ENCODE data around the gene C11orf58. TPM values are rescaled to one million over a fixed set of nuclear protein-coding genes. Genes with fewer than 3 reads are reported as not detected.

The C11orf58 gene
- total RNA-seq, 2 donors from 2014 or later: 162 to 183 TPM

GRCh38 chr11:16743478-16743877, 5.0 kb downstream of the C11orf58 start:
- peaks cover 61% of the 10 kb centered on the region for H3K36me3 Mint-ChIP-seq (ENCODE audit: low read depth)
- Histone ChIP-seq H3K9me3 (ENCODE audit: control insufficient read depth, low read length) (peaks cover 20% of the 10 kb centered on the region), H3K9ac (ENCODE audit: extremely low read depth, low read length, poor library complexity, severe bottlenecking) (no peak overlapping the region)

GRCh38 chr11:16744128-16744725, 5.8 kb downstream of the C11orf58 start:
- Histone ChIP-seq H3K27ac (ENCODE audit: low read depth, low read length) (no peak overlapping the region), H3K36me3 (ENCODE audit: control insufficient read depth, insufficient read depth, low read length) (peaks cover 81% of the 10 kb centered on the region), H3K9me3 (ENCODE audit: control insufficient read depth, low read length) (peaks cover 28% of the 10 kb centered on the region), H3K4me1 (ENCODE audit: control insufficient read depth, insufficient read depth, low read length) (peaks cover 5% of the 10 kb centered on the region), H3K4me3 (ENCODE audit: low read length) (no peak overlapping the region), H3K27me3 (ENCODE audit: control insufficient read depth, insufficient read depth, low read length, poor library complexity, severe bottlenecking) (no peaks in the 10 kb centered on the region), H3K9ac (ENCODE audit: extremely low read depth, low read length, poor library complexity, severe bottlenecking) (no peak overlapping the region)
- Mint-ChIP-seq H3K36me3 (ENCODE audit: low read depth) (peaks cover 68% of the 10 kb centered on the region), H3K27ac (no peak overlapping the region), H3K4me3 (no peak overlapping the region), H3K9me3 (peaks cover 6% of the 10 kb centered on the region), H3K27me3 (ENCODE audit: insufficient read depth) (no peaks in the 10 kb centered on the region), H3K4me1 (peaks cover 16% of the 10 kb centered on the region)
- no peak for TF ChIP-seq CTCF (conservative IDR thresholded peaks at IDR 0.05)
- DNase-seq: no peak
- WGBS, 2 experiments (ENCODE audit: insufficient coverage in 1 of 2, insufficient read length in 1 of 2): 81 to 92% methylated on average over 2 to 4 of the region's 5 CpGs

More at GRCh38 chr11:16743478-16743877, 5.0 kb downstream of the C11orf58 start:
- H3K4me3 ChIP-seq (ENCODE audit: low read length): peak overlapping the region; percentile 51
- H3K27me3 ChIP-seq (ENCODE audit: control insufficient read depth, insufficient read depth, low read length, poor library complexity, severe bottlenecking): no peaks in the 10 kb centered on the region
- H3K36me3 ChIP-seq (ENCODE audit: control insufficient read depth, insufficient read depth, low read length): peaks cover 73% of the 10 kb centered on the region
- no peak overlapping the region for H3K4me3 Mint-ChIP-seq
- no peak for DNase-seq
- H3K27ac ChIP-seq (ENCODE audit: low read depth, low read length): no peak overlapping the region
- no peak overlapping the region for H3K27ac Mint-ChIP-seq
- H3K27me3 Mint-ChIP-seq (ENCODE audit: insufficient read depth): no peaks in the 10 kb centered on the region
- peaks cover 5% of the 10 kb centered on the region for H3K4me1 ChIP-seq (ENCODE audit: control insufficient read depth, insufficient read depth, low read length)
- 100% methylated on average over 2 to 4 of the region's 4 CpGs for WGBS, 2 experiments (ENCODE audit: insufficient coverage in 1 of 2, insufficient read length in 1 of 2)
- no peak for TF ChIP-seq CTCF (conservative IDR thresholded peaks at IDR 0.05)
- peaks cover 16% of the 10 kb centered on the region for H3K4me1 Mint-ChIP-seq
- peaks cover 4% of the 10 kb centered on the region for H3K9me3 Mint-ChIP-seq

GRCh38 chr11:16745950-16746605, 7.6 kb downstream of the C11orf58 start:
- peaks cover 92% of the 10 kb centered on the region for H3K36me3 ChIP-seq (ENCODE audit: control insufficient read depth, insufficient read depth, low read length)
- peaks cover 31% of the 10 kb centered on the region for H3K9me3 ChIP-seq (ENCODE audit: control insufficient read depth, low read length)
- Mint-ChIP-seq H3K4me1 (peaks cover 16% of the 10 kb centered on the region), H3K36me3 (ENCODE audit: low read depth) (peaks cover 86% of the 10 kb centered on the region), H3K9me3 (peaks cover 4% of the 10 kb centered on the region), H3K27ac (no peak overlapping the region), H3K27me3 (ENCODE audit: insufficient read depth) (no peaks in the 10 kb centered on the region), H3K4me3 (no peak overlapping the region)
- H3K4me3 ChIP-seq (ENCODE audit: low read length): no peak overlapping the region
- no peaks in the 10 kb centered on the region for H3K27me3 ChIP-seq (ENCODE audit: control insufficient read depth, insufficient read depth, low read length, poor library complexity, severe bottlenecking)
- no peak overlapping the region for H3K27ac ChIP-seq (ENCODE audit: low read depth, low read length)
- DNase-seq: no peak
- 100% methylated on average over 1 of the region's 2 CpGs for WGBS, 2 experiments (ENCODE audit: insufficient coverage in 1 of 2, insufficient read length in 1 of 2)
- H3K4me1 ChIP-seq (ENCODE audit: control insufficient read depth, insufficient read depth, low read length): peaks cover 5% of the 10 kb centered on the region
- no peak overlapping the region for H3K9ac ChIP-seq (ENCODE audit: extremely low read depth, low read length, poor library complexity, severe bottlenecking)
- no peak for TF ChIP-seq CTCF (conservative IDR thresholded peaks at IDR 0.05)

All from endodermal cell (in vitro differentiated cells).